Activated T-cell treated with anti-CD3 and anti-CD28 coated beads, Interleukin-2, amount 50 U/mL, for 72 hours (primary cell): ENCODE data around the gene CTNND1. TPM values are rescaled to one million over a fixed set of nuclear protein-coding genes. Genes with fewer than 3 reads are reported as not detected.
"Not testable (repeated sequence)": the region's sequence is repeated elsewhere in the genome, so short reads cannot be mapped to it uniquely, and the experiment has no call there.

Experiments
- ATAC-seq, 2 donors: fragments of 150-1000 bp; cut with Tn5 transposase; replicated peaks in 1 of 2; 2 replicates each; pipeline ENCODE4 v1.10.0; 2021; ENCODE audit warnings: moderate library complexity in 2 of 2, mild to moderate bottlenecking in 1 of 2
- DNase-seq, 2 donors: peaks; one replicate each; pipeline ENCODE4 v3.0.0; 2021 to 2022; ENCODE audit warnings: mixed read lengths in 1 of 2
- H3K27ac Mint-ChIP-seq: one replicate; pipeline ENCODE4 v1.8.0; 2022; ENCODE audit warnings: mild to moderate bottlenecking, moderate library complexity, mixed read lengths
- H3K27me3 Mint-ChIP-seq: one replicate; pipeline ENCODE4 v1.8.0; 2022; ENCODE audit warnings: low read depth, mixed read lengths
- H3K36me3 Mint-ChIP-seq, 2 donors: one replicate each; pipeline ENCODE4 v1.8.0; 2022; ENCODE audit warnings: mixed read lengths in 2 of 2, mild to moderate bottlenecking in 1 of 2; ENCODE audit not compliant: insufficient read depth in 2 of 2
- H3K4me1 Mint-ChIP-seq: one replicate; pipeline ENCODE4 v1.8.0; 2022; ENCODE audit warnings: low read depth, mixed read lengths
- H3K4me3 Mint-ChIP-seq, 2 donors: one replicate each; pipeline ENCODE4 v1.8.0; 2022; ENCODE audit warnings: mild to moderate bottlenecking in 2 of 2, mixed read lengths in 2 of 2, moderate library complexity in 2 of 2
- H3K9me3 Mint-ChIP-seq, 2 donors: one replicate each; pipeline ENCODE4 v1.8.0; 2022; ENCODE audit warnings: mixed read lengths in 2 of 2
- total RNA-seq, 2 donors: library from RNA; stranded (reverse); gene quantifications; one replicate each; pipeline ENCODE4 v1.2.3, GENCODE V29; 2022

The CTNND1 gene, protein sequence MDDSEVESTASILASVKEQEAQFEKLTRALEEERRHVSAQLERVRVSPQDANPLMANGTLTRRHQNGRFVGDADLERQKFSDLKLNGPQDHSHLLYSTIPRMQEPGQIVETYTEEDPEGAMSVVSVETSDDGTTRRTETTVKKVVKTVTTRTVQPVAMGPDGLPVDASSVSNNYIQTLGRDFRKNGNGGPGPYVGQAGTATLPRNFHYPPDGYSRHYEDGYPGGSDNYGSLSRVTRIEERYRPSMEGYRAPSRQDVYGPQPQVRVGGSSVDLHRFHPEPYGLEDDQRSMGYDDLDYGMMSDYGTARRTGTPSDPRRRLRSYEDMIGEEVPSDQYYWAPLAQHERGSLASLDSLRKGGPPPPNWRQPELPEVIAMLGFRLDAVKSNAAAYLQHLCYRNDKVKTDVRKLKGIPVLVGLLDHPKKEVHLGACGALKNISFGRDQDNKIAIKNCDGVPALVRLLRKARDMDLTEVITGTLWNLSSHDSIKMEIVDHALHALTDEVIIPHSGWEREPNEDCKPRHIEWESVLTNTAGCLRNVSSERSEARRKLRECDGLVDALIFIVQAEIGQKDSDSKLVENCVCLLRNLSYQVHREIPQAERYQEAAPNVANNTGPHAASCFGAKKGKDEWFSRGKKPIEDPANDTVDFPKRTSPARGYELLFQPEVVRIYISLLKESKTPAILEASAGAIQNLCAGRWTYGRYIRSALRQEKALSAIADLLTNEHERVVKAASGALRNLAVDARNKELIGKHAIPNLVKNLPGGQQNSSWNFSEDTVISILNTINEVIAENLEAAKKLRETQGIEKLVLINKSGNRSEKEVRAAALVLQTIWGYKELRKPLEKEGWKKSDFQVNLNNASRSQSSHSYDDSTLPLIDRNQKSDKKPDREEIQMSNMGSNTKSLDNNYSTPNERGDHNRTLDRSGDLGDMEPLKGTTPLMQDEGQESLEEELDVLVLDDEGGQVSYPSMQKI
- 10 to 100 TPM in 1 of 2 donors, 1 to 10 TPM in 1; 6.3 to 10.6 TPM for total RNA-seq

DNA sequence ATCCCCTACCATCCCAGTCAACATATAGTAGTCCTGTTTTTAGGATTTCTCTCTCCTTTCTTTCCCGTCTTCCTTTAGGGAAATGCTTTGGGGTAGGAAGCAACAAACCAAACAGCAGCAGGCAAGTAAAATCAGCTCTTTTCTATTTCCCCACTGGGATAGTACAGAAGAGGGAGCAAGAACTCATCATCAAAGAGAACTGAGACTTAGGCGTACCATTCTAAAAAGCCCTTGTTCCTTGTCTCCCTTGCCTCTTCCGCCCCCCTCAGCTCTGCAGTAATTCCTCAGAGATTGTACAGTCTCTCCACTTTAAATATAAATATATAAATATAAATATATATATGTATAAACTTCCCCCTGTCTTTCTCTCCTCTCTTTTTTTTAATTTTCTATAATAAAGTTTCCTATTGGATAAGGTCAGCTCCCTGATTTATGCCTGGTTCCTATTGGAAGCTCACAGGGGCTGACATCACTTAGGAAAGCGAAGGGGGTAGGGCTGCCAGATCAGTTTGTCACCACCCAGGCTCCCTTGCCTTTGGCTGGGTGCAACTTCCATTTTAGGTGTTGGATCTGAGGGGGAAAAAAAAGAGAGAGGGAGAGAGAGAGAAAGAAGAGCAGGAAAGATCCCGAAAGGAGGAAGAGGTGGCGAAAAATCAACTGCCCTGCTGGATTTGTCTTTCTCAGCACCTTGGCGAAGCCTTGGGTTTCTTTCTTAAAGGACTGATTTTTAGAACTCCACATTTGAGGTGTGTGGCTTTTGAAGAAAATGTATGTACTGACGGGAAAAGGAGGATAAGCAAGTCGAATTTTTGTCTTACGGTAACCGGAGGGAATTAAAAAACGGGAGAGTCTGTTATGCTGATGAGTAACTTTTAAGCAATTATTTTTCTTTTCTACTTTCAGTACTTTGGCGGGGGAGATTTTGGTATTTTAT, at the start of gene CTNND1:
CTNND1 (plus strand) TSS at position 502 of the 934 bp plus-strand sequence. CDS start 29,677 bp downstream, outside the sequence.
- Mint-ChIP-seq H3K27me3 (no peaks in the 10 kb centered on the region), H3K9me3 (no peaks in the 10 kb centered on the region), H3K27ac (peak within 1 kb of the TSS; percentile 2), H3K4me1 (peaks cover 48% of the 10 kb centered on the region), H3K36me3 (no peaks in the 10 kb centered on the region), H3K4me3 (peak within 1 kb of the TSS; percentile 49 to 81)
- ATAC-seq (no peak), DNase-seq (no peak)

DNA sequence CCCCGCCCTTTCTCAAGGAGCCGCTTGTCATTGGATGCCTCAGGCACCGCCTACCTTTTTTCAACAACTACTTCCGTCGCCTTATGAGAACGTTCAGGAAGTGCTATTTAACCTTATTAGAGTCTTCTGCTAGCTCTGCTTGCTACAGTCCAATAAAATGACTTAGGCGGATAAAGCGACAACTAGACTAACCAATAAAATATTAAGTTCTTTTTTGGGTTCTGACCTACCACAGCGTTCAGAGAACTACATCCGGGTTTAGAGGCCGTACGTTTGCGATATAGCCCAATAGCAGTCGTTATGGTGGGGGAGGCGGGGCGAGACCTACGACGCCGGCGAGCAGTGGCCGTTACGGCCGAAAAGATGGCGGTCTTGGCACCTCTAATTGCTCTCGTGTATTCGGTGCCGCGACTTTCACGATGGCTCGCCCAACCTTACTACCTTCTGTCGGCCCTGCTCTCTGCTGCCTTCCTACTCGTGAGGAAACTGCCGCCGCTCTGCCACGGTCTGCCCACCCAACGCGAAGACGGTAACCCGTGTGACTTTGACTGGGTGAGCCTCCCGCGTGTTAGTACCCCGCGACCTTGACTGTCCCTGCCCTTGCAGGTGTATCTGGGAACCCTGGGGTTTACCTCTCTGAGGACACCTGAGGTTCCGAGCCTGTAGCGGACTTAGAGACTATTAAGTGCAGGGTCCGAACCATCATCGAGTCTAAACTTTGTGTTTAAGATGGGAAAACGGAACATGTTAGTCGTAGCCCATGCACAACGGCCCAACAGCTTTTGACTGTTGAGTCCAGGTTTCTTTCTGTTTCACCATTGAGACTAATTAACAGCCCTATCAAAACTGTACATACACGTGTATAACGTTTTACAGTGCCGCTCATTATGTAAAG, 49.1 kb upstream of the CTNND1 start, which contains the start of gene TMX2:
TMX2 (plus strand) TSS at position 338 of the 895 bp plus-strand sequence; CDS start at position 364, 26 bp downstream.
- H3K27me3 Mint-ChIP-seq: no peaks in the 10 kb centered on the region
- H3K36me3 Mint-ChIP-seq: peaks cover 4 to 7% of the 10 kb centered on the region in 2 donors
- H3K9me3 Mint-ChIP-seq: no peaks in the 10 kb centered on the region
- H3K4me1 Mint-ChIP-seq: peaks cover 52% of the 10 kb centered on the region
- peak within 1 kb of the TSS; percentile 94 for H3K27ac Mint-ChIP-seq
- H3K4me3 Mint-ChIP-seq: peak within 1 kb of the TSS; percentile 91 to 97
- ATAC-seq: peak; percentile 92
- peak; percentile 91 to 93 for DNase-seq

DNA sequence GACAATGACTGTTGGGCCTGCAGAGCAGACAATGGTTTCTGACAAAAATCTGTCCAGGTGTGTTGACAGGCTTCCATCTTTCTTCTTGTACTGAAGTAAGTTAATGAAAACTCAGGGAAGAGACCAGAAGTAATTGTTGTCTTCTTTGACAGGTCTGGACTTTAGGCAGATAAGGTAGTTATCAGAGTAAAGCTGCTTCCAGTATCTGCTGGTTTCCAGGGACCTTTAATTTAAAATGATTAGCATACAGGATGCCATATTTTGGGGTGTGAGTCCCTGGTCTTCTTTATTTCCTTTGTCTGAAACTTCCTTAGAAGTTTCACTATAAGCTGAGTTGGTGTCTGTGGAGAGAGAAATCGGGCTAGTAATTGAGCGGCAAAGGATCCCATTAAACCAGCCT, 47.8 kb upstream of the CTNND1 start:
- Mint-ChIP-seq H3K27ac (peak overlapping the region; percentile 82), H3K27me3 (no peaks in the 10 kb centered on the region), H3K36me3 (peaks cover 7 to 9% of the 10 kb centered on the region in 2 donors), H3K4me3 (peak overlapping the region; percentile 91 to 97), H3K9me3 (no peaks in the 10 kb centered on the region), H3K4me1 (peaks cover 42% of the 10 kb centered on the region)
- DNase-seq: no peak
- no peak for ATAC-seq

DNA sequence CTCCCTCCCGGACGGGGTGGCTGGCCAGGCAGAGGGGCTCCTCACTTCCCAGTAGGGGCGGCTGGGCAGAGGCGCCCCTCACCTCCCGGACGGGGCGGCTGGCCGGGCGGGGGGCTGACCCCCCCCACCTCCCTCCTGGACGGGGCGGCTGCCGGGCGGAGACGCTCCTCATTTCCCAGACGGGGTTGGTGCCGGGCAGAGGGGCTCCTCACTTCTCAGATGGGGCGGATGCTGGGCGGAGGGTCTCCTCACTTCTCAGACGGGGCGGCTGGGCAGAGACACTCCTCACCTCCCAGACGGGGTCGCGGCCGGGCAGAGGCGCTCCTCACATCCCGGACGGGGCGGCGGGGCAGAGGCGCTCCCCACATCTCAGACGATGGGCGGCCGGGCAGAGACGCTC, 44.9 kb upstream of the CTNND1 start:
- DNase-seq, H3K27me3 Mint-ChIP-seq, H3K9me3 Mint-ChIP-seq, ATAC-seq, H3K27ac Mint-ChIP-seq, H3K4me3 Mint-ChIP-seq: not testable (repeated sequence)
- Mint-ChIP-seq H3K4me1 (peaks cover 15% of the 10 kb centered on the region), H3K36me3 (peaks cover 5 to 13% of the 10 kb centered on the region in 2 donors)

DNA sequence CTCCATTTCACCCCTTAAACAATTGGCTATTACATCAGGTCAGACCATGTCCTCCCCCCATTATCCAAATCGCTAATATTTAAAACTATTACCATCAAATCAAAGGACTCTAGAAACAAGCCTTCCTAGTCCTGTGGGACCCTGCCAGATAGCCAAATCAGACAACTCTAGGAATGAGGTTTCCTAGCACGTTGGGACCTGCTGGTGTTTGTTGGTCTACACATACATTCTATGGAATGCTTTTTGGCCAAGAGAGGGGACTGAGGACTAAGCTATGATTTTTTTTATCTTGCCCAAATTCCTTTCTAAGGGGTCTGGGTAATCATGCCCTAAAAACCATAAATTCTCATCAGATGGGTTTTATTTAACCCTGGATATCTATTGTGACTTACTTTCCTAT, 34.4 kb upstream of the CTNND1 start:
- Mint-ChIP-seq H3K4me3 (no peak overlapping the region), H3K36me3 (peaks cover 1 to 2% of the 10 kb centered on the region in 2 donors), H3K9me3 (no peaks in the 10 kb centered on the region), H3K27me3 (no peaks in the 10 kb centered on the region), H3K4me1 (peaks cover 24% of the 10 kb centered on the region), H3K27ac (peak overlapping the region; percentile 30)
- no peak for ATAC-seq
- DNase-seq: no peak

DNA sequence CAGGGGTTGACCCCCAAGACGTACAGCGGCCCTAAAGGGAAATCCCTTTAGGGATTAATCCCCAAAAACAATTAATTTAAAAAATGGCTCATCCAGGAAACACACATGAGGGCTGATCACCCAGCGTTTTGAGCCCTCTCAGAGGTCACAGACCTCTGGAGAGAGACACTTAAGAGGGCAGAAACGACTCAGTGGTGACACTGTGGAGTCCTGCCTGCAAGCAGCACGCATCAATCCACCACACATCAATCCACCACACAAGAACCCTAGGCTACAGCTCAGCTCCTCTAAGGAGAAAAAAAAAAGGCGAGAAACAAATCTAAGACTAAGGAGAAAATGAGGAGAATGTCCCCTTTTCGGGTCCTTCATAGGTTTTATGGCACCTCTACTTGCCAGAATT, 32.8 kb upstream of the CTNND1 start:
- Mint-ChIP-seq H3K27ac (peak overlapping the region; percentile 42), H3K27me3 (no peaks in the 10 kb centered on the region), H3K36me3 (peaks cover 1 to 2% of the 10 kb centered on the region in 2 donors), H3K9me3 (no peaks in the 10 kb centered on the region), H3K4me1 (peaks cover 24% of the 10 kb centered on the region), H3K4me3 (no peak overlapping the region)
- ATAC-seq (no peak), DNase-seq (no peak)

DNA sequence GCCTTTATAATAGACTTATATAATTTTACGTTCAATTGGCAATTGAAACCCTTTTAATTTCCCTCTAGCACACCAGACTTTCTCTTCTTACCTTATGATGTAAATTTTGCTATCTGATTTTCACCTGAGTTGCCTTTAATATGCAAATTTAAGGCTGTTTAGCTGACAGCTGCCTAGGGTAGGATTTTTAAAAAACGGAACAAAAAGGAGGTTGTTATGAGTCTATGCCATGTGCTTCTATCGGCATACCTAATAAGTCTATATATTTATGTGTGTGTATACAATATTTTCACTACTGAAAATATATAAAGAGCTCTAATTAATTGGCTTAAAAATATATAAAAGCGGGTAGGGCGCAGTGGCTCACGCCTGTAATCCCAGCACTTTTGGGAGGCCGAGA, 32.1 kb upstream of the CTNND1 start:
- no peaks in the 10 kb centered on the region for H3K27me3 Mint-ChIP-seq
- no peak overlapping the region for H3K4me3 Mint-ChIP-seq
- ATAC-seq: no peak
- H3K9me3 Mint-ChIP-seq: no peaks in the 10 kb centered on the region
- H3K36me3 Mint-ChIP-seq: peaks cover 1 to 2% of the 10 kb centered on the region in 2 donors
- H3K27ac Mint-ChIP-seq: no peak overlapping the region
- DNase-seq: no peak
- H3K4me1 Mint-ChIP-seq: peaks cover 24% of the 10 kb centered on the region

DNA sequence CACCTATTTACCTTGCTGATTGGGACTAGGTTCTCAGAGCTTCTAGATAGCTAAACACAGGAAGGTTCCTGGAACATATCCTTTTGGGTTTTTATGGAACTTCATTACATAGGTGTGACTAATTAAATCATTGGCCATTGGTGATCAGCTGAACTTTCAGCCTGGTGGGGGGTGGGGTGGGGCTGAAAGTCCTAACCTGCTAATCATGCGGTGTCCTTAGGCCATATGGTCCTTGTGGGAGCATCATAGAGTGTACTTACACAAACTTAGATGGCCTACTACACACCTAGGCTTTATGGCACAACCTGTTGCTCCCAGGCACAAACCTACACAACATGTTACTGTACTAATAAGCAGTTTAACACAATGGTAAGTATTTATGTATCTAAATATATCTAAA, 28.9 kb upstream of the CTNND1 start:
- Mint-ChIP-seq H3K4me3 (no peak overlapping the region), H3K27me3 (no peaks in the 10 kb centered on the region), H3K4me1 (peaks cover 16% of the 10 kb centered on the region), H3K9me3 (no peaks in the 10 kb centered on the region), H3K27ac (no peak overlapping the region), H3K36me3 (peaks cover 0 to 2% of the 10 kb centered on the region in 2 donors)
- DNase-seq: no peak
- no peak for ATAC-seq

DNA sequence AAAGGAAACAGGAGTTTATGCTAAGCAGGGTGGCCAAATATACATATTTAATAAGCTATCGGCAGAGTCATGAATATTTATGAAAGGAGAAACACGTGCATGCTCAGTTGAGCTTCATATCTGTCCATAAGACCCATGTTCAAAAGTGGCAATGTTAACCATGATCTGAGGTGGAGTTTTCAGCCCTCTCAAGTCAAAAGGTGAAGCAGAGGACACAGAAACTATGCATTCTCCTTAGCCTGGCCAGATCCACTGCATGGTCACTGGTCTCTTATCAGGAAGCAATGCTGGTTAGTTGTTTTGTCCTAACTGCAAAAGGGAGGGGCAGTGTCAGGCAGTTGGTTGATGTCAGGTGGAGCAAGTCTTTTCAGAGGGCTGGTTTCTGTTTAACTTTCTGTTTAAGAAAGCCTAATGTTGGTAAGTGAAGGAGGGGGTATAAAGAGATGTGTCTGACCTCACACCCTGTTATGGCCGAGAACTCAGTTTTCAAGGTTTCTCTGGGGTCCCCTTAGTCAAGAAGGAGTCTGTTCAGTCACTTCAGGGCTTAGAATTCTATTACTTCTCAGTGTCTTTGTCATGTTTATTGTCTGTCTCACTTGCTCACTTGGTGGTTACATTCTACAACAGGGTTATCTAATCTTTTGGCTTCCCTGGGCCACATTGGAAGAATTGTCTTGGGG, 25.8 kb upstream of the CTNND1 start:
- Mint-ChIP-seq H3K27ac (peak overlapping the region; percentile 61), H3K27me3 (no peaks in the 10 kb centered on the region), H3K36me3 (peaks cover 0 to 4% of the 10 kb centered on the region in 2 donors), H3K9me3 (no peaks in the 10 kb centered on the region), H3K4me3 (no peak overlapping the region), H3K4me1 (peaks cover 7% of the 10 kb centered on the region)
- ATAC-seq (no peak), DNase-seq (no peak)

DNA sequence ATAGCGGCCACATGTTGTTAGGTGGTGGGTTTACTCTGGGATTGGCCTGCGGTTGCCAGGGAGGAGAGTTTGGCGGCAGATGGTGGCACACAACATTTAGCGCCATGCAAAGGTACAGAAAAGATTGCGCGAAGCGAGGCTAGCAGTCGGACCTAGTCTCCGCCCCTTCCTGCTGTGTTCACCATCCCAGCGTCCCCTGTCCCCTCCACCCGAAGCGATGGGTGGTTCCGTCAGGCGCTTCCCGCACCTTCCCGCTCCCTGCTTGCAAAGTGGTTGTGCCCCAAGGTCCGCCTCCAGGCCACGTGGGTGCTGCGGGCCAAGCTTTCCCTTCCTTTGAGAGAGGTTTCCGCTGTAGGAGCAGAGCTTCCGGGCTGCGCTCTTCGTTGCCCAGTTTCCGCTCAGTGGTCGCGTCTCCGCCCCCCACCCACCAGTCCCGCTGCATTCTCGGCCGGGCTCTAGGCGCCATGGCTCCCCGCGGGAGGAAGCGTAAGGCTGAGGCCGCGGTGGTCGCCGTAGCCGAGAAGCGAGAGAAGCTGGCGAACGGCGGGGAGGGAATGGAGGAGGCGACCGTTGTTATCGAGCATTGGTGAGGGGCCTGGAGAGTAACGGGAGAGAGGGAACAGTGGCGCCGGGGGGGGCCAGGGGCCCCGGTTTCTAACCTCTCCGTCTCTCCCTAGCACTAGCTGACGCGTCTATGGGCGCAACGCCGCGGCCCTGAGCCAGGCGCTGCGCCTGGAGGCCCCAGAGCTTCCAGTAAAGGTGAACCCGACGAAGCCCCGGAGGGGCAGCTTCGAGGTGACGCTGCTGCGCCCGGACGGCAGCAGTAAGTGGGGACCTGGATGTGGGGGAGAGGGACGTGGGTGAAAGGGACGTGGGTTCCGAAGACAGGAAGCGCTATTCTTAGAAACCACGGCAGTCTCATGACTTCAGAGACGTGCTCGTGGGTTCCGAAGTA, 20.2 kb upstream of the CTNND1 start, which contains the start of gene SELENOH:
SELENOH (plus strand) TSS at position 360 of the 955 bp plus-strand sequence; CDS start at position 465, 105 bp downstream.
- peak; percentile 94 for ATAC-seq
- H3K4me3 Mint-ChIP-seq: peak within 1 kb of the TSS; percentile 98 to 99

More for the DNA sequence above, 20.2 kb upstream of the CTNND1 start, which contains the start of gene SELENOH:
- H3K27ac Mint-ChIP-seq: peak within 1 kb of the TSS; percentile 98
- no peaks in the 10 kb centered on the region for H3K27me3 Mint-ChIP-seq
- H3K9me3 Mint-ChIP-seq: no peaks in the 10 kb centered on the region
- peak; percentile 94 to 97 for DNase-seq
- peaks cover 8 to 32% of the 10 kb centered on the region in 2 donors for H3K36me3 Mint-ChIP-seq
- H3K4me1 Mint-ChIP-seq: peaks cover 54% of the 10 kb centered on the region
